Progenitor cell of endocrine pancreas (in vitro differentiated cells): ENCODE data around the gene TST. TPM values are rescaled to one million over a fixed set of nuclear protein-coding genes. Genes with fewer than 3 reads are reported as not detected.

ENCODE experiments used
- DNase-seq: peaks from one replicate; pipeline ENCODE4 v3.0.0; 2021; ENCODE audit warnings: low spot score; ENCODE audit not compliant: unreplicated experiment
- H3K27ac Mint-ChIP-seq: 2 replicates; pipeline ENCODE4 v1.8.0; 2021; ENCODE audit warnings: mild to moderate bottlenecking, moderate library complexity, mixed read lengths
- H3K27me3 Mint-ChIP-seq: 2 replicates; pipeline ENCODE4 v1.8.0; 2021; ENCODE audit warnings: mixed read lengths
- H3K36me3 Mint-ChIP-seq: 2 replicates; pipeline ENCODE4 v1.8.0; 2022; ENCODE audit warnings: mixed read lengths; ENCODE audit not compliant: insufficient read depth
- H3K4me1 Mint-ChIP-seq: 2 replicates; pipeline ENCODE4 v1.8.0; 2021; ENCODE audit warnings: low read depth, mixed read lengths
- H3K4me3 Mint-ChIP-seq: 2 replicates; pipeline ENCODE4 v1.8.0; 2021; ENCODE audit warnings: low read depth, mild to moderate bottlenecking, moderate library complexity, mixed read lengths
- H3K9me3 Mint-ChIP-seq: 2 replicates; pipeline ENCODE4 v1.8.0; 2021; ENCODE audit warnings: low read depth, mixed read lengths
- CTCF ChIP-seq: fragments of 200-600 bp; sonication (generic); IDR thresholded peaks from one replicate; pipeline ENCODE4 v1.5.0; 2021; ENCODE audit warnings: antibody characterized with exemption, mild to moderate bottlenecking; ENCODE audit not compliant: unreplicated experiment
- total RNA-seq: library from RNA; stranded (reverse); gene quantifications from 2 replicates; pipeline ENCODE4 v1.2.1, GENCODE V29; 2021

Gene TST
- total RNA-seq, 1 donor from 2014 or later, result 44.5 TPM

GRCh38 chr22:37018086-37018814 lies 997 bp downstream of the TST start:
- Mint-ChIP-seq H3K4me1 (peaks cover 30% of the 10 kb centered on the region), H3K9me3 (no peaks in the 10 kb centered on the region), H3K27me3 (no peaks in the 10 kb centered on the region), H3K36me3 (peaks cover 5% of the 10 kb centered on the region), H3K27ac (peak overlapping the region; percentile 96), H3K4me3 (peak overlapping the region; percentile 91)
- no peak for TF ChIP-seq CTCF
- no peak for DNase-seq

- Mint-ChIP-seq H3K27me3 (no peaks in the 10 kb centered on the region), H3K9me3 (no peaks in the 10 kb centered on the region), H3K4me1 (peaks cover 30% of the 10 kb centered on the region), H3K36me3 (peaks cover 5% of the 10 kb centered on the region), H3K27ac (peak overlapping the region; percentile 29), H3K4me3 (peak overlapping the region; percentile 91)
- TF ChIP-seq CTCF, result no peak
- DNase-seq, result no peak
These were observed 1.9 kb downstream of the TST start for GRCh38 chr22:37017356-37017755.

- peaks cover 4% of the 10 kb centered on the region for H3K36me3 Mint-ChIP-seq
- peak overlapping the region; percentile 40 for H3K4me3 Mint-ChIP-seq
- no peak for DNase-seq
- H3K9me3 Mint-ChIP-seq, result no peaks in the 10 kb centered on the region
- no peaks in the 10 kb centered on the region for H3K27me3 Mint-ChIP-seq
- H3K27ac Mint-ChIP-seq, result peak overlapping the region; percentile 27
- peaks cover 22% of the 10 kb centered on the region for H3K4me1 Mint-ChIP-seq
- no peak for TF ChIP-seq CTCF
These were observed 2.9 kb downstream of the TST start for GRCh38 chr22:37016134-37016910.

- no peak overlapping the region for H3K27ac Mint-ChIP-seq
These were observed 3.7 kb downstream of the TST start for GRCh38 chr22:37015587-37015878.

More at GRCh38 chr22:37015587-37015878, 3.7 kb downstream of the TST start:
- H3K4me3 Mint-ChIP-seq, result peak overlapping the region; percentile 52
- H3K36me3 Mint-ChIP-seq, result peaks cover 4% of the 10 kb centered on the region
- no peaks in the 10 kb centered on the region for H3K27me3 Mint-ChIP-seq
- H3K4me1 Mint-ChIP-seq, result peaks cover 18% of the 10 kb centered on the region
- H3K9me3 Mint-ChIP-seq, result no peaks in the 10 kb centered on the region
- DNase-seq, result no peak
- no peak for TF ChIP-seq CTCF
